ENCODE data around the gene TSSK3. TPM values are rescaled to one million over a fixed set of nuclear protein-coding genes. Genes with fewer than 3 reads are reported as not detected.
A peak's percentile ranks its signal among the peaks of the same experiment; 100 is the strongest.

TSSK3 gene
- polyA plus RNA-seq, 1 donor (not counting 4 experiments of a cell fraction or from before 2014, with no cell fraction given): 0.14 TPM

GRCh38 chr1:32352831-32353383, 9.4 kb upstream of the TSSK3 start:
- no peak overlapping the region for H3K9ac ChIP-seq (ENCODE audit: control insufficient read depth, extremely low read depth, insufficient read depth, low read length)

GRCh38 chr1:32353431-32353830, 8.9 kb upstream of the TSSK3 start:
- Histone ChIP-seq H3K36me3 (ENCODE audit: control insufficient read depth in 2 of 2, extremely low read depth in 1 of 2, insufficient read depth in 2 of 2, low read length in 2 of 2) (peaks cover 0 to 4% of the 10 kb centered on the region in 2 experiments), H3K4me2 (ENCODE audit: control insufficient read depth, extremely low read depth, insufficient read depth, low read depth, low read length) (peak overlapping the region; percentile 22), H3K9me1 (ENCODE audit: control insufficient read depth, extremely low read depth, insufficient read depth, low read length) (no peaks in the 10 kb centered on the region), H2AFZ (ENCODE audit: control insufficient read depth, low read length) (no peak overlapping the region), H3K4me1 (ENCODE audit: control insufficient read depth, extremely low read depth, insufficient read depth, low read length) (peaks cover 21% of the 10 kb centered on the region), H3K9ac (ENCODE audit: control insufficient read depth, extremely low read depth, insufficient read depth, low read length) (no peak overlapping the region), H3K27me3 (ENCODE audit: control insufficient read depth, extremely low read depth, insufficient read depth, low read length) (no peaks in the 10 kb centered on the region), H3K9me3 (ENCODE audit: control insufficient read depth, low read depth, low read length) (no peaks in the 10 kb centered on the region), H3K27ac (ENCODE audit: control insufficient read depth, insufficient read depth, low read length) (no peak overlapping the region), H3K79me2 (ENCODE audit: control insufficient read depth, insufficient read depth, low read length) (no peaks in the 10 kb centered on the region), H3K4me3 (ENCODE audit: control insufficient read depth in 2 of 3, extremely low read depth in 1 of 3, insufficient read depth in 2 of 3, low read depth in 1 of 3, low read length in 3 of 3) (no peak overlapping the region), H4K20me1 (ENCODE audit: control insufficient read depth, extremely low read depth, insufficient read depth, low read length) (no peaks in the 10 kb centered on the region)
- dilution Hi-C loops (cut with MboI; ENCODE audit: extremely low pct_ligation_motif_present, low sequenced_read_pairs): no loop called here
- TF ChIP-seq CTCF (optimal IDR thresholded peaks at IDR 0.05 in 1 of 3, IDR thresholded peaks at IDR 0.05 in 1 of 3, conservative IDR thresholded peaks at IDR 0.05 in 1 of 3; ENCODE audit: extremely low read depth in 1 of 3, insufficient read depth in 2 of 3, low read length in 3 of 3) (no peak), EZH2 (IDR thresholded peaks at IDR 0.05; ENCODE audit: low read length) (no peak)
- DNase-seq (ENCODE audit: low read depth, low spot score) (no peak), FAIRE-seq (no peak)

More at GRCh38 chr1:32352831-32353383, 9.4 kb upstream of the TSSK3 start:
- H2AFZ ChIP-seq (ENCODE audit: control insufficient read depth, low read length): no peak overlapping the region
- H3K4me3 ChIP-seq (ENCODE audit: control insufficient read depth in 2 of 3, extremely low read depth in 1 of 3, insufficient read depth in 2 of 3, low read depth in 1 of 3, low read length in 3 of 3): no peak overlapping the region
- H3K4me1 ChIP-seq (ENCODE audit: control insufficient read depth, extremely low read depth, insufficient read depth, low read length): peaks cover 21% of the 10 kb centered on the region
- H3K27me3 ChIP-seq (ENCODE audit: control insufficient read depth, extremely low read depth, insufficient read depth, low read length): no peaks in the 10 kb centered on the region
- H3K79me2 ChIP-seq (ENCODE audit: control insufficient read depth, insufficient read depth, low read length): no peaks in the 10 kb centered on the region
- peak overlapping the region; percentile 93 for H3K4me2 ChIP-seq (ENCODE audit: control insufficient read depth, extremely low read depth, insufficient read depth, low read depth, low read length)
- DNase-seq (ENCODE audit: low read depth, low spot score) (no peak), FAIRE-seq (no peak)
- dilution Hi-C loops (cut with MboI; ENCODE audit: extremely low pct_ligation_motif_present, low sequenced_read_pairs): no loop called here
- no peaks in the 10 kb centered on the region for H4K20me1 ChIP-seq (ENCODE audit: control insufficient read depth, extremely low read depth, insufficient read depth, low read length)
- H3K36me3 ChIP-seq (ENCODE audit: control insufficient read depth in 2 of 2, extremely low read depth in 1 of 2, insufficient read depth in 2 of 2, low read length in 2 of 2): peaks cover 0 to 4% of the 10 kb centered on the region in 2 experiments
- no peak overlapping the region for H3K27ac ChIP-seq (ENCODE audit: control insufficient read depth, insufficient read depth, low read length)
- H3K9me3 ChIP-seq (ENCODE audit: control insufficient read depth, low read depth, low read length): no peaks in the 10 kb centered on the region
- H3K9me1 ChIP-seq (ENCODE audit: control insufficient read depth, extremely low read depth, insufficient read depth, low read length): no peaks in the 10 kb centered on the region
- TF ChIP-seq CTCF (optimal IDR thresholded peaks at IDR 0.05 in 1 of 3, IDR thresholded peaks at IDR 0.05 in 1 of 3, conservative IDR thresholded peaks at IDR 0.05 in 1 of 3; ENCODE audit: extremely low read depth in 1 of 3, insufficient read depth in 2 of 3, low read length in 3 of 3) (no peak), EZH2 (IDR thresholded peaks at IDR 0.05; ENCODE audit: low read length) (no peak)

Measured in keratinocyte (primary cell).